Neural progenitor cell (in vitro differentiated cells): Measurements from ENCODE around the gene LRP2BP. TPM values are rescaled to one million over a fixed set of nuclear protein-coding genes. Genes with fewer than 3 reads are reported as not detected.

Source experiments
- DNase-seq: peaks from one replicate; pipeline ENCODE4 v3.0.0-alpha.2; 2016; ENCODE audit warnings: low spot score
- H2AFZ ChIP-seq: fragments of 200-600 bp; sonication (generic); replicated peaks from 2 replicates; pipeline ENCODE4 v1.6.1; 2016; ENCODE audit warnings: antibody characterized with exemption
- H3F3A ChIP-seq: fragments of 200-600 bp; sonication (generic); 2 replicates; pipeline ENCODE4 v1.6.1; 2016; ENCODE audit warnings: antibody characterized with exemption, low read depth
- H3K27ac ChIP-seq: fragments of 200-600 bp; sonication (generic); 2 replicates; pipeline ENCODE4 v1.5.1; 2016; ENCODE audit warnings: mild to moderate bottlenecking
- H3K27me3 ChIP-seq: fragments of 200-600 bp; sonication (generic); 2 replicates; pipeline ENCODE4 v1.6.1; 2016; ENCODE audit warnings: mild to moderate bottlenecking, moderate library complexity
- H3K36me3 ChIP-seq: fragments of 200-600 bp; sonication (generic); 2 replicates; pipeline ENCODE4 v1.5.1; 2016
- H3K4me1 ChIP-seq: fragments of 200-600 bp; sonication (generic); 2 replicates; pipeline ENCODE4 v1.6.1; 2016; ENCODE audit warnings: mixed run types
- H3K4me2 ChIP-seq: fragments of 200-600 bp; sonication (generic); 2 replicates; pipeline ENCODE4 v1.6.1; 2016
- H3K4me3 ChIP-seq: fragments of 200-600 bp; sonication (generic); 2 replicates; pipeline ENCODE4 v1.5.1; 2016
- H3K79me2 ChIP-seq: fragments of 200-600 bp; sonication (generic); 2 replicates; pipeline ENCODE4 v1.6.1; 2016; ENCODE audit warnings: low read depth
- H3K9ac ChIP-seq: fragments of 200-600 bp; sonication (generic); 2 replicates; pipeline ENCODE4 v1.6.1; 2016
- H3K9me3 ChIP-seq: fragments of 200-600 bp; sonication (generic); 2 replicates; pipeline ENCODE4 v1.5.1; 2016; ENCODE audit warnings: low read depth
- H4K20me1 ChIP-seq: fragments of 200-600 bp; sonication (generic); 2 replicates; pipeline ENCODE4 v1.6.1; 2016; ENCODE audit warnings: low read depth
- H3K27ac Mint-ChIP-seq: 3 replicates; pipeline ENCODE4 v1.8.0; 2021; ENCODE audit warnings: mixed read lengths
- H3K27me3 Mint-ChIP-seq: 2 replicates; pipeline ENCODE4 v1.8.0; 2022; ENCODE audit warnings: low read depth, mild to moderate bottlenecking, inconsistent platforms, moderate library complexity, mixed read lengths; ENCODE audit not compliant: insufficient read depth
- H3K36me3 Mint-ChIP-seq: 3 replicates; pipeline ENCODE4 v1.8.0; 2021; ENCODE audit warnings: mixed read lengths
- H3K4me1 Mint-ChIP-seq: 3 replicates; pipeline ENCODE4 v1.8.0; 2021; ENCODE audit warnings: mixed read lengths
- H3K4me3 Mint-ChIP-seq: 3 replicates; pipeline ENCODE4 v1.8.0; 2021; ENCODE audit warnings: mild to moderate bottlenecking, moderate library complexity, mixed read lengths
- H3K9me3 Mint-ChIP-seq: 3 replicates; pipeline ENCODE4 v1.8.0; 2020; ENCODE audit warnings: mixed read lengths
- CTCF ChIP-seq: fragments of 200-600 bp; sonication (generic); IDR thresholded peaks from 2 replicates; pipeline ENCODE4 v1.5.1; 2017; ENCODE audit warnings: antibody characterized with exemption, mild to moderate bottlenecking
- EZH2 ChIP-seq: fragments of 200-600 bp; sonication (generic); IDR thresholded peaks from 2 replicates; pipeline ENCODE4 v1.6.1; 2017; ENCODE audit warnings: antibody characterized with exemption, mild to moderate bottlenecking, moderate library complexity
- EZH2phosphoT487 ChIP-seq: fragments of 200-600 bp; sonication (generic); IDR thresholded peaks from 2 replicates; pipeline ENCODE4 v1.6.1; 2017; ENCODE audit warnings: antibody characterized with exemption
- total RNA-seq: library from RNA; depleted of rRNA; stranded (reverse); fragments of >200 nt; gene quantifications from 2 replicates; pipeline ENCODE4 v1.2.3, GENCODE V29; 2015; ENCODE audit warnings: low replicate concordance

The LRP2BP gene
- total RNA-seq, 1 donor from 2014 or later = 0.69 TPM

DNA sequence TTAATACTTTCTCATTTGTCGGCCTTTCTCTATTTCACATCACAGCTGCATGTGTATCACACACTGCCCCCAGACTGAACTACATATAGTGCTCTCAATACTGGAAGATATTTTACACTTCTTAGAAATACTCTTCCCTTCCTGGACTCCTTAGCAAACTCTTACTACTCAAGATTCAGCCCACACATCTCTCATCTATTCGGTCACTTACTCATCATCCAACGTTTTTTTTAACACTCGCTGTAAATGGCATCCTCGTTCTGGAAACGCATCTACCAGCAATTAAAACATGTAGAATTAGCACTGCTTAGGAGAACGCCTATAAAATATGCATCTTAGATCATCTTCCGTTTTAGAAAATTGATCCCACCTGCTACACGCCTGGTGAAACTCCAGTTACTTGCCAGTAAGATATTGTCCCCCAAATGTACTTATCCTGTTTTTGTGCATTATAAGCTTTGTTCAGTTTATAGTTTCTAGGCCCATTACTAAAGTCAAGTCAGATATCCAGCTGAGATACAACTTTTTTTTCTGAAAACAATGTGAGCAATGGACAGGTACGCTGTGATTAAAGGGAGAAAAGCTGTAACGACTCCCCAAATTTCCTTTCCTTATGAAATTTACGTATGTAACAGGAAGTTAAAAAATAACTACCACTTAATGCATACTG lies 1.0 kb downstream of the LRP2BP start:
- Histone ChIP-seq H2AFZ (no peak overlapping the region), H3K9me3 (no peaks in the 10 kb centered on the region), H3K27ac (no peak overlapping the region), H4K20me1 (no peaks in the 10 kb centered on the region), H3K4me2 (peak overlapping the region; percentile 49), H3K9ac (no peak overlapping the region), H3K36me3 (peaks cover 4% of the 10 kb centered on the region), H3K27me3 (peaks cover 12% of the 10 kb centered on the region), H3F3A (peaks cover 38% of the 10 kb centered on the region), H3K4me3 (no peak overlapping the region), H3K79me2 (no peaks in the 10 kb centered on the region), H3K4me1 (peaks cover 12% of the 10 kb centered on the region)
- Mint-ChIP-seq H3K9me3 (peaks cover 7% of the 10 kb centered on the region), H3K27me3 (peaks cover 5% of the 10 kb centered on the region), H3K4me1 (peaks cover 22% of the 10 kb centered on the region), H3K27ac (no peak overlapping the region), H3K4me3 (peak overlapping the region; percentile 65), H3K36me3 (peaks cover under 1% of the 10 kb centered on the region)
- TF ChIP-seq EZH2phosphoT487 (no peak), CTCF (no peak), EZH2 (no peak)
- no peak for DNase-seq

GRCh38 chr4:185392156-185392555 lies 3.6 kb downstream of the LRP2BP start:
- Histone ChIP-seq H3F3A (peaks cover 24% of the 10 kb centered on the region), H4K20me1 (no peaks in the 10 kb centered on the region), H3K27me3 (peaks cover 12% of the 10 kb centered on the region), H3K4me2 (no peak overlapping the region), H2AFZ (no peak overlapping the region), H3K9me3 (no peaks in the 10 kb centered on the region), H3K9ac (no peak overlapping the region), H3K79me2 (no peaks in the 10 kb centered on the region), H3K36me3 (no peaks in the 10 kb centered on the region), H3K4me3 (no peak overlapping the region), H3K27ac (no peak overlapping the region), H3K4me1 (peaks cover 5% of the 10 kb centered on the region)
- Mint-ChIP-seq H3K27ac (no peak overlapping the region), H3K4me3 (no peak overlapping the region), H3K4me1 (peaks cover 16% of the 10 kb centered on the region), H3K27me3 (peaks cover 5% of the 10 kb centered on the region), H3K36me3 (peaks cover 2% of the 10 kb centered on the region), H3K9me3 (peaks cover 7% of the 10 kb centered on the region)
- DNase-seq = no peak
- TF ChIP-seq EZH2 (no peak), EZH2phosphoT487 (no peak), CTCF (no peak)

DNA sequence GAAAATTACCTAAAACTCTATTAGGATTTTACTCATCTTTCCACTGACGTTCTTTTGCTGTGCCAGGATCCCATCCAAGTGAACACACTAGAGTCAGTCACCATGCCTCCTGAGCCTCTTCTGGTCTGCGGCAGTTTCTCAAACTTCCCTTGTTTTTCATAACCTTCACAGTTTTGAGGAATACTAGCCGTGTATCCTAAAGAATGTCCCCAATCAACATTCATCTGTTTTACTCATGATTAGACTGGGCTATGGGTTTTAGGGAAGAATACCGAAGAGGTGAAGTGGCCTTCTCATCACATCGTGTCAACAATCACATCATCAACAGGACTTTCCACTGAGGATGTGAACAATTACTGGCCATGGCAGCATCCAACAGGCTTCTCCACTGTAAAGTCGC lies 4.8 kb downstream of the LRP2BP start:
- H3K4me2 ChIP-seq = no peak overlapping the region
- Mint-ChIP-seq H3K27ac (no peak overlapping the region), H3K27me3 (peaks cover 9% of the 10 kb centered on the region), H3K9me3 (peaks cover 7% of the 10 kb centered on the region), H3K4me1 (peaks cover 14% of the 10 kb centered on the region), H3K36me3 (peaks cover 2% of the 10 kb centered on the region), H3K4me3 (no peak overlapping the region)
- peaks cover 15% of the 10 kb centered on the region for H3F3A ChIP-seq
- no peaks in the 10 kb centered on the region for H3K9me3 ChIP-seq
- H3K79me2 ChIP-seq = no peaks in the 10 kb centered on the region
- no peaks in the 10 kb centered on the region for H4K20me1 ChIP-seq
- peaks cover 5% of the 10 kb centered on the region for H3K4me1 ChIP-seq
- no peak overlapping the region for H2AFZ ChIP-seq
- no peak overlapping the region for H3K4me3 ChIP-seq
- no peak for DNase-seq
- TF ChIP-seq CTCF = no peak
- TF ChIP-seq EZH2 = no peak
- H3K36me3 ChIP-seq = no peaks in the 10 kb centered on the region
- H3K27ac ChIP-seq = no peak overlapping the region
- H3K27me3 ChIP-seq = peaks cover 12% of the 10 kb centered on the region
- H3K9ac ChIP-seq = no peak overlapping the region
